MM.1S (cell line): ENCODE measurements around the gene HIKESHI.

Experiments used
- CTCF ChIP-seq: fragments of 300-600 bp; sonication (generic); IDR thresholded peaks from 2 replicates; pipeline ENCODE4 v1.5.1; 2016; ENCODE audit warnings: antibody characterized with exemption, low read length, mixed read lengths
- EZH2 ChIP-seq: fragments of 300-600 bp; sonication (generic); optimal IDR thresholded peaks from 2 replicates; pipeline ENCODE3; 2017; ENCODE audit warnings: low read depth, mild to moderate bottlenecking, antibody characterized with exemption, low read length, mixed read lengths
- EZH2phosphoT487 ChIP-seq: fragments of 300-600 bp; sonication (generic); IDR thresholded peaks from 2 replicates; pipeline ENCODE4 v1.6.1; 2018; ENCODE audit warnings: antibody characterized with exemption, low read length

GRCh38 chr11:86383041-86383955 is 81.3 kb downstream of the HIKESHI start:
- TF ChIP-seq CTCF (no peak), EZH2phosphoT487 (no peak), EZH2 (no peak)
